ENCODE results near the gene GRIN2D. TPM values are rescaled to one million over a fixed set of nuclear protein-coding genes. Genes with fewer than 3 reads are reported as not detected.
"Not testable (repeated sequence)": the region's sequence is repeated elsewhere in the genome, so short reads cannot be mapped to it uniquely, and the experiment has no call there.

GRIN2D gene
- total RNA-seq, 6 experiments from 2014 or later: 0.09 to 0.29 (median 0.22) TPM

DNA sequence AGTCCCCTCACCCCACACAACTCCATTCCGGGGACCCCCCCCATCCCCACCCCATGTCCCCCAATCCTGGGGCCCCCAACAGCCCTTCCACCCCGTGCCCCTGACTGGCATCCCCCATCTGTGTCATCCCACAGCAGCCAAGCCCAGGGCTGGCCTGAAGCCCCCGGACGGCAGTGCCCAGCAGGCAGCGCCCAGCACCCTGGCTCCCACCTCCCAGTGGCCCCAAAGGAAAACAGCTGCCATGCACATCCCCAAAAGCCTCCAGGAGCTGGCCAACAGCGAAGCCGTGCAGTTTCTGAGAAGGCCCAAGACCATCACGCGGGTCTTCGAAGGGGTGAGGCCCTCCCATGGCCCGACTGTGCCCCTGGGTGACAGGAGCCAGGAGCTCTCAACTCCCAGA, 27.9 kb upstream of the GRIN2D start:
- WGBS (ENCODE audit: insufficient coverage, low coverage, low lambda C conversion rate, missing lambda C conversion rate): 92% methylated on average over 6 of the region's 11 CpGs
- no peak for TF ChIP-seq POLR2A (IDR thresholded peaks at IDR 0.05)
- TF ChIP-seq, protein P1, sequence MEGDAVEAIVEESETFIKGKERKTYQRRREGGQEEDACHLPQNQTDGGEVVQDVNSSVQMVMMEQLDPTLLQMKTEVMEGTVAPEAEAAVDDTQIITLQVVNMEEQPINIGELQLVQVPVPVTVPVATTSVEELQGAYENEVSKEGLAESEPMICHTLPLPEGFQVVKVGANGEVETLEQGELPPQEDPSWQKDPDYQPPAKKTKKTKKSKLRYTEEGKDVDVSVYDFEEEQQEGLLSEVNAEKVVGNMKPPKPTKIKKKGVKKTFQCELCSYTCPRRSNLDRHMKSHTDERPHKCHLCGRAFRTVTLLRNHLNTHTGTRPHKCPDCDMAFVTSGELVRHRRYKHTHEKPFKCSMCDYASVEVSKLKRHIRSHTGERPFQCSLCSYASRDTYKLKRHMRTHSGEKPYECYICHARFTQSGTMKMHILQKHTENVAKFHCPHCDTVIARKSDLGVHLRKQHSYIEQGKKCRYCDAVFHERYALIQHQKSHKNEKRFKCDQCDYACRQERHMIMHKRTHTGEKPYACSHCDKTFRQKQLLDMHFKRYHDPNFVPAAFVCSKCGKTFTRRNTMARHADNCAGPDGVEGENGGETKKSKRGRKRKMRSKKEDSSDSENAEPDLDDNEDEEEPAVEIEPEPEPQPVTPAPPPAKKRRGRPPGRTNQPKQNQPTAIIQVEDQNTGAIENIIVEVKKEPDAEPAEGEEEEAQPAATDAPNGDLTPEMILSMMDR (IDR thresholded peaks at IDR 0.05): no peak

DNA sequence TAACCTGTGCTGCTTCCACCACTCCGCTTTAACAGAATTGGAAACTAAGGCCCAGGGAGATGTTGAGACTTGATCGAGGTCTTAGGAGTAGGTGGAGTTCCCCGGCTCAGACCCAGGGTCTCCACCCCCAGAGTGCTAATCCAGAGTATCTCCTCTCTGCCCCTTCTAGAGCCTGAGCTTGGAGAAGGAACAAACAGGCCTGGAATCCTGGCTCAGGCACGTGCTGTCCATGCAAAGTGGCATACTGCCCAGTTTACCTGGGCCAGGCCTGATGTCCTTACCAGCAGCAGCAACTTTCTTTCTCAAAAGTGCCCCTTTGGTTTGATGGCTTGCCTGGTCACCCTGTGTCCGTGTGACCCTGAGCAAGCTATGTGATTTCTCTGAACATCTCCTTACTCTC, 25.6 kb upstream of the GRIN2D start:
- TF ChIP-seq, protein P1 (IDR thresholded peaks at IDR 0.05): no peak
- TF ChIP-seq POLR2A (IDR thresholded peaks at IDR 0.05): no peak
- Histone ChIP-seq H3K27me3 (no peaks in the 10 kb centered on the region), H3K9me3 (no peaks in the 10 kb centered on the region), H3K4me1 (peaks cover 0 to 3% (median 0%) of the 10 kb centered on the region in 4 donors), H3K36me3 (no peaks in the 10 kb centered on the region), H3K4me3 (no peak overlapping the region), H3K27ac (no peak overlapping the region)
- intact Hi-C loops (cut with DNase I): no loop called here
- WGBS (ENCODE audit: insufficient coverage, low coverage, low lambda C conversion rate, missing lambda C conversion rate): no CpG with 5 or more reads among the region's 5 CpGs
- ATAC-seq (no peak), DNase-seq (peak in 1 of 3 donors; percentile 69)

More for the DNA sequence above, 27.9 kb upstream of the GRIN2D start:
- no peaks in the 10 kb centered on the region for H3K9me3 ChIP-seq
- peaks cover 0 to 3% (median 0%) of the 10 kb centered on the region in 4 donors for H3K4me1 ChIP-seq
- H3K27ac ChIP-seq: no peak overlapping the region
- no peaks in the 10 kb centered on the region for H3K27me3 ChIP-seq
- no peak overlapping the region for H3K4me3 ChIP-seq
- no peaks in the 10 kb centered on the region for H3K36me3 ChIP-seq
- DNase-seq: no peak
- no peak for ATAC-seq
- intact Hi-C loops (cut with DNase I): no loop called here

GRCh38 chr19:48368936-48369335, 24.5 kb upstream of the GRIN2D start:
- no peak overlapping the region for H3K4me3 ChIP-seq
- no peak for DNase-seq
- ATAC-seq: no peak
- H3K27ac ChIP-seq: no peak overlapping the region
- no peaks in the 10 kb centered on the region for H3K36me3 ChIP-seq
- no peaks in the 10 kb centered on the region for H3K9me3 ChIP-seq
- peaks cover 0 to 3% (median 0%) of the 10 kb centered on the region in 4 donors for H3K4me1 ChIP-seq
- WGBS (ENCODE audit: insufficient coverage, low coverage, low lambda C conversion rate, missing lambda C conversion rate): 76% methylated on average over 3 of the region's 14 CpGs
- intact Hi-C loops (cut with DNase I): no loop called here
- no peaks in the 10 kb centered on the region for H3K27me3 ChIP-seq
- TF ChIP-seq, protein P1 (IDR thresholded peaks at IDR 0.05): no peak
- no peak for TF ChIP-seq POLR2A (IDR thresholded peaks at IDR 0.05)

DNA sequence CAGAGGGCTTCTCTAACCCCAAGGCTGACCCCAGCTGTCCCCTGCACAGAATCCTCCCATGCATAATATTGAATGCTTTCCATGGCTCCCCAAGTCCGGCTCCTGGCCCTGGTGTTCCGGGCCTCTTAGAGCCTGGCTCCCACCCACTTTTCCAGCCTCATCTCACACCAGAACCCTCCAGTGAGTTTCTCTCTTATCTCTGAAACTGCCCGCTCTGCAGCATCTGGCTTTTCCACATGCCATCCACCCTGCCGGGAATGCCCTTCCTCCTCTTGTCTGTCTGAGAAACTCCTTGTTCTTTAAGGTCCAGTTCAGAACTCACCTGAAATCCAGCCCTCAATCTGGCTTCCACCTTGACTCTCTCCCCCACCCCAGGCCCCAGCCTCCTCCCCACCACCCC, 22.5 kb upstream of the GRIN2D start:
- no peaks in the 10 kb centered on the region for H3K36me3 ChIP-seq
- no peaks in the 10 kb centered on the region for H3K4me1 ChIP-seq
- WGBS (ENCODE audit: insufficient coverage, low coverage, low lambda C conversion rate, missing lambda C conversion rate): 82% methylated on average over 4 of the region's 4 CpGs
- TF ChIP-seq, protein P1 (IDR thresholded peaks at IDR 0.05): no peak
- no peak for TF ChIP-seq POLR2A (IDR thresholded peaks at IDR 0.05)
- H3K27ac ChIP-seq: no peak overlapping the region
- H3K27me3 ChIP-seq: no peaks in the 10 kb centered on the region
- DNase-seq: no peak
- H3K9me3 ChIP-seq: no peaks in the 10 kb centered on the region
- H3K4me3 ChIP-seq: no peak overlapping the region
- intact Hi-C loops (cut with DNase I): no loop called here
- no peak for ATAC-seq

- TF ChIP-seq, protein P1 (IDR thresholded peaks at IDR 0.05): no peak
- no peak for TF ChIP-seq POLR2A (IDR thresholded peaks at IDR 0.05)
- no peaks in the 10 kb centered on the region for H3K36me3 ChIP-seq
Observed at GRCh38 chr19:48371367-48371766, 22.1 kb upstream of the GRIN2D start.

GRCh38 chr19:48371771-48372170, 21.7 kb upstream of the GRIN2D start:
- intact Hi-C loops (cut with DNase I); H3K9me3 ChIP-seq; H3K4me3 ChIP-seq; ATAC-seq; H3K36me3 ChIP-seq; DNase-seq; H3K27ac ChIP-seq; H3K4me1 ChIP-seq; H3K27me3 ChIP-seq: not testable (repeated sequence)
- WGBS (ENCODE audit: insufficient coverage, low coverage, low lambda C conversion rate, missing lambda C conversion rate): 100% methylated on average over 2 of the region's 5 CpGs

More at GRCh38 chr19:48371367-48371766, 22.1 kb upstream of the GRIN2D start:
- Histone ChIP-seq H3K9me3 (no peaks in the 10 kb centered on the region), H3K27me3 (no peaks in the 10 kb centered on the region), H3K27ac (no peak overlapping the region), H3K4me1 (no peaks in the 10 kb centered on the region), H3K4me3 (no peak overlapping the region)
- intact Hi-C loops (cut with DNase I): no loop called here
- DNase-seq (no peak), ATAC-seq (no peak)
- 66% methylated on average over 6 of the region's 7 CpGs for WGBS (ENCODE audit: insufficient coverage, low coverage, low lambda C conversion rate, missing lambda C conversion rate)
